Psoas muscle (tissue), 8 donors: ENCODE results near the gene FASTKD3. TPM values are rescaled to one million over a fixed set of nuclear protein-coding genes. Genes with fewer than 3 reads are reported as not detected.

Source experiments
- ATAC-seq, 4 donors: fragments of 200-7000 bp; cut with Tn5 transposase; one replicate each; pipeline ENCODE4 v1.9.1; 2020; ENCODE audit warnings: moderate library complexity in 3 of 4, mild to moderate bottlenecking in 2 of 4
- DNase-seq, 2 donors: peaks; one replicate each; pipeline ENCODE4 v3.0.0-alpha.2; 2020
- H3K27ac ChIP-seq: fragments of 200-600 bp; one replicate; pipeline ENCODE4 v1.8.0; 2022
- H3K27me3 ChIP-seq, 3 donors: fragments of 200-600 bp in 1 of 3; one replicate each; pipeline versions ENCODE4 v1.6.1 to v1.8.0; 2013 to 2022; ENCODE audit warnings: low read length in 2 of 3, mild to moderate bottlenecking in 2 of 3, moderate library complexity in 1 of 3; ENCODE audit not compliant: insufficient read depth in 3 of 3
- H3K36me3 ChIP-seq, 2 donors: fragments of 200-600 bp in 1 of 2; one replicate each; pipeline versions ENCODE4 v1.6.1 to v1.8.0; 2013 to 2022; ENCODE audit warnings: low read depth in 1 of 2, mild to moderate bottlenecking in 1 of 2, moderate library complexity in 1 of 2; ENCODE audit not compliant: insufficient read depth in 1 of 2
- H3K4me1 ChIP-seq: fragments of 200-600 bp; one replicate; pipeline ENCODE4 v1.8.0; 2022
- H3K4me3 ChIP-seq: fragments of 200-600 bp; one replicate; pipeline ENCODE4 v1.8.0; 2022; ENCODE audit warnings: mild to moderate bottlenecking
- H3K9me3 ChIP-seq: fragments of 200-600 bp; one replicate; pipeline ENCODE4 v1.8.0; 2022
- WGBS, 3 donors: extraction: QIAGEN DNeasy Blood & Tissue Kit; methylation state at CpG; one replicate each; pipeline versions ENCODE4 v1.1.6 to v1.1.7; 2013; 5-methylcytosine and 5-hydroxymethylcytosine counted together
- intact Hi-C, 2 donors: fragments of 100-400 bp; cut with DNase I; formaldehyde crosslinking; loops; one replicate each; pipeline versions ENCODE4 v1.11.0 to v1.14.2; 2022
- polyA plus RNA-seq, 3 donors: library from polyadenylated mRNA; stranded (reverse); fragments of 200-250 nt; gene quantifications; one replicate each; pipeline ENCODE4 v1.2.3, GENCODE V29; 2013
- total RNA-seq, 4 donors: library from RNA; stranded (reverse); fragmentation: NEBNext Ultra II Directional in 2 of 4; extraction: Animal tissue kit (Norgen Biotek cat#: 25700) in 2 of 4; gene quantifications; one replicate each; pipeline versions ENCODE4 v1.2.1 to v1.2.4, GENCODE V29; 2021 to 2023
- TF ChIP-seq, protein P1 (sequence below): fragments of 200-600 bp; IDR thresholded peaks from one replicate; pipeline ENCODE4 v1.8.0; 2022; ENCODE audit warnings: antibody characterized with exemption
- donor health status: healthy with polysubstance abuse.
- donor health status: DM: no; HTN: no; CAD: no; lungs with moderate emphysema.
- donor health status: Bipolar disorder and iron deficiency.
- donor health status: healthy.
- donor health status: DM: yes; HTN: yes; CAD: no.
- donor health status: DM: no; HTN: no; CAD: no.
- donor health status: DM: no; HTN: no; CAD: no.
- donor health status: DM: yes; HTN: yes; CAD: no.

The FASTKD3 gene
- total and polyA plus RNA-seq, 7 donors = 5.1 to 15.2 (median 6.4) TPM

DNA sequence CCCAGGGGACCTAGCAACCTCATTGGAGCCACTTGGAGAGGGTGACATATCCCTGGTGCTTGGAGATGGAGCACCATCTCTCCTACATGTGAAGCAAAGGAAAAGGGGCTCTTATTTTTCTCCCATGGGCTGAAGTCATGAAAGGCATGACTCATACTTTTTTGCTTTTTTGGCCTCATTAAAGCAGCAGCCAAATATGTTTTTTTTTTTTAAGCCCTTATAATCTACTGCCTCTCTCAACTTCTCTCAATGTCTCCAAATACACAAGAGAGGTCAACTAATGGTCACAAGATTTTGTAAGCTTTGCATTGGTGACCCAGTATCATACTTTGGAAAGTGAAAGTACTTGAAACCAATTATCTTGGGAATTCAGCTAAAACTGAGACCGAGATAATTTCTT lies 16.3 kb downstream of the FASTKD3 start:
- Histone ChIP-seq H3K4me1 (peaks cover 6% of the 10 kb centered on the region), H3K36me3 (no peaks in the 10 kb centered on the region), H3K27ac (no peak overlapping the region), H3K27me3 (peaks cover 0 to 29% (median 8%) of the 10 kb centered on the region in 3 donors), H3K4me3 (no peak overlapping the region), H3K9me3 (no peaks in the 10 kb centered on the region)
- intact Hi-C loops = no loop called here
- TF ChIP-seq, protein P1, sequence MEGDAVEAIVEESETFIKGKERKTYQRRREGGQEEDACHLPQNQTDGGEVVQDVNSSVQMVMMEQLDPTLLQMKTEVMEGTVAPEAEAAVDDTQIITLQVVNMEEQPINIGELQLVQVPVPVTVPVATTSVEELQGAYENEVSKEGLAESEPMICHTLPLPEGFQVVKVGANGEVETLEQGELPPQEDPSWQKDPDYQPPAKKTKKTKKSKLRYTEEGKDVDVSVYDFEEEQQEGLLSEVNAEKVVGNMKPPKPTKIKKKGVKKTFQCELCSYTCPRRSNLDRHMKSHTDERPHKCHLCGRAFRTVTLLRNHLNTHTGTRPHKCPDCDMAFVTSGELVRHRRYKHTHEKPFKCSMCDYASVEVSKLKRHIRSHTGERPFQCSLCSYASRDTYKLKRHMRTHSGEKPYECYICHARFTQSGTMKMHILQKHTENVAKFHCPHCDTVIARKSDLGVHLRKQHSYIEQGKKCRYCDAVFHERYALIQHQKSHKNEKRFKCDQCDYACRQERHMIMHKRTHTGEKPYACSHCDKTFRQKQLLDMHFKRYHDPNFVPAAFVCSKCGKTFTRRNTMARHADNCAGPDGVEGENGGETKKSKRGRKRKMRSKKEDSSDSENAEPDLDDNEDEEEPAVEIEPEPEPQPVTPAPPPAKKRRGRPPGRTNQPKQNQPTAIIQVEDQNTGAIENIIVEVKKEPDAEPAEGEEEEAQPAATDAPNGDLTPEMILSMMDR = no peak
- no peak for DNase-seq
- ATAC-seq = no peak
- WGBS, 3 donors = 63 to 71% (median 71%) methylated on average over 1 of the region's 1 CpG

DNA sequence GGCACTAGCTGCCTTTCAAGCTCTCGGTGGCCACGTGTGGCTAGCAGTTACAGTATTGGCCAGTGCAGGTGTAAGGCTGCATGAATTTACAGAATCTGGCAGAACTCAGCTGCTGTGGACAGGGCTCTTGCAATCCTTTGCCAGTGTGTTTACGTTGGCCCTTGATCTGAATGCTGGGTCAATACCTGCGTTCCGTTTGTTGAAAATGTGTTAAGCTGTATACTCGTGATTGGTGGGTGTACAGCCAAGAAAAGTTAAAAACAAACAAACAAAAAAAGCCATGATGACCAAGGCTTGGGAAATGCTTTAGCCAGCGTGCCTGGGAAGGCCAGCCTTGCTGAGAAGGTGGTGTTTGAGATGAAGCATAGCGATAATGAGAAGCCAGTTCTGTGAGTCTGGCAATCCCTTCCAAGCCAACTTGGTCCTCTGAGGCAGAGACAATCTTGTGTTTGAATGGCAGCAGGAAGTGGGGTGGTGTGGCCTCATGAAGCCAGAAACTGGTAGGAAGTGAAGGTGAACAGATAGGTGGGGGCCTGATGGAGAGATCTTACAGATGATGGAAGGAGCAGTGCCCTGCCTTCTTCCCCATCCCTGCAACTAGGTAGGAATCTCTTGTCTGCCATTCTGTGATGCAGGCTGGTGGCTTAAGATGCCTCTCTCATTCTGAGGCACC lies 17.1 kb downstream of the FASTKD3 start:
- no peaks in the 10 kb centered on the region for H3K9me3 ChIP-seq
- peaks cover 0 to 29% (median 8%) of the 10 kb centered on the region in 3 donors for H3K27me3 ChIP-seq
- ATAC-seq = no peak
- peaks cover 6% of the 10 kb centered on the region for H3K4me1 ChIP-seq
- TF ChIP-seq, protein P1 = no peak
- DNase-seq = no peak
- H3K27ac ChIP-seq = no peak overlapping the region
- intact Hi-C loops = no loop called here
- WGBS, 3 donors = 80 to 86% (median 82%) methylated on average over 8 of the region's 8 CpGs
- no peak overlapping the region for H3K4me3 ChIP-seq
- no peaks in the 10 kb centered on the region for H3K36me3 ChIP-seq

DNA sequence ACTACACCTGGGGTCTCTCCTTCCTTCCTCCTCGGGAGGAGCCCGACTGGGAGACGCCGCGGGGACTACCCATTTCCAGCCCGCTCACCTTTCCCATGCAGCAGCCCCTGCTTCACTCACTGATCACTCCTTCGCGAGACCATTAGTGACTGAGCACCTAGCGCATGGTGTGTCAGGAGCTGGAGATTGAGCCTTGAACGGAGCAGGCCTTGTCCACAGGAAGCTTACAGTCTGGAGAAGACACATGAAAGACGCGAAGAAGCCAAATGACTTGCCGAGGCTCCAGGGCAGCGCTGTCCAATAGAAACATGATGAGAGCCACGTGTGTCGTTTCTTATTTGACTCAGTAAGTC lies 17.6 kb downstream of the FASTKD3 start:
- 55 to 61% (median 61%) methylated on average over 15 to 16 of the region's 16 CpGs for WGBS, 3 donors
- Histone ChIP-seq H3K27ac (no peak overlapping the region), H3K4me3 (peak overlapping the region; percentile 70), H3K9me3 (no peaks in the 10 kb centered on the region), H3K4me1 (peaks cover 6% of the 10 kb centered on the region), H3K36me3 (no peaks in the 10 kb centered on the region), H3K27me3 (peaks cover 0 to 29% (median 8%) of the 10 kb centered on the region in 3 donors)
- intact Hi-C loops = no loop called here
- TF ChIP-seq, protein P1 = no peak
- no peak for DNase-seq
- ATAC-seq = peak in 2 of 4 donors; percentile 16 to 18

DNA sequence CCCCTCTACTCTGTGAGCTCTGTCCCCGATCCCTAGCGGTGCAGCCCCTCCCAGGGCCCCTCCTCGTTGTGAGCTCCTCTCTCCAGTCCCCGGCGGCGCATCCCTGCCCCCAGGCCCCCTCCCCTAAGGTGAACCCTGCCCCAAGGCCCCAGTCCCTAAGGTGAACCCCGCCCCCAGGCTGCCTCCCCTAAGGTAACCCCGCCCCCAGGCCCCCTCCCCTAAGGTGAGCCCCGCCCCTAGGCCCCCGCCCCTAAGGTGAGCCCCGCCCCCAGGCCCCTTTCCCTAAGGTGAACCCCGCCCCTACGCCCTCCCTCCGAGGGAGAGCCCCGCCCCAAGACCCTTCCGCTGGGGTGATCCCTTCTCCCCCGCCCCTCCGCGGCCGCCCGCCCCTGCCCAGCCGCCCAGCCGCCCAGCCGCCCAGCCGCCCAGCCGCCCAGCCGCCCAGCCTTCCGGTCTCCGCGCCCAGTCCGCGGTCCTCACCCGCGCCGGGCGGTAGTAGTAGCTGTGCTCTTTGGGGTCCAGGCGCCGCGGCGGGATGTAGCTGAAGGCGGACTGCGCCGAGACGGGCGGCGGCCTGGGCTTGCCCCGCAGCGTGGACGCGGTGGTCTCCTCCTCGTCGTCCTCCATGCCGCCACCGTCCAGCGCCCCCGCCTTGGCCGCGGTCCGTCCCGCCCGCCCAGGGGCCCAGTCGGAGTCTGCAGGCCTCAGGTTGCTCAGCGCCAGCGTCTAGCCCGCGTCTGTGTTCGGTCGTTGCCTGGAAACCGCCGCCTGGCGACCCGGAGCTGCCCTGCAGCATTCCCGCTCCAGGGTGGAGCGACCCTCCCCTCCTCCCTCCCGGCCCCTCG lies 18.2 kb downstream of the FASTKD3 start, which contains the start of gene CFAP90:
CFAP90 (minus strand) TSS at position 739 of the 845 bp plus-strand sequence; CDS start at position 627, 112 bp downstream.
- Histone ChIP-seq H3K36me3 (no peaks in the 10 kb centered on the region), H3K4me3 (peak within 1 kb of the TSS; percentile 70), H3K4me1 (peaks cover 6% of the 10 kb centered on the region), H3K27ac (no peak within 1 kb of the TSS), H3K27me3 (peaks cover 0 to 29% (median 8%) of the 10 kb centered on the region in 3 donors), H3K9me3 (no peaks in the 10 kb centered on the region)
- DNase-seq (peak; percentile 39 to 59), ATAC-seq (peak; percentile 56 to 71 (median 64))
- intact Hi-C loops = no loop called here
- WGBS, 3 donors = 0 to 1% (median 1%) methylated on average over 41 to 76 of the region's 76 CpGs
- TF ChIP-seq, protein P1 = peak; percentile 18
